DLD1 (cell line): ENCODE measurements around the gene CTCFL.

Experiments
- in situ Hi-C: cut with HindIII; loops from 2 replicates; pipeline ENCODE4 v1.10.0; 2017; ENCODE audit warnings: low sequenced_read_pairs

Gene CTCFL

GRCh38 chr20:57524511-57525176, at the start of gene CTCFL:
CTCFL (minus strand) TSS chr20:57525140; CDS start chr20:57524205, 935 bp downstream.
- in situ Hi-C loops, result loop anchor here (25.0 kb wide), 1 partner anchor 88 kb away; the partner anchor contains the start of gene ZBP1

- in situ Hi-C loops, result no loop called here
Measured at GRCh38 chr20:57573894-57574293, 49.0 kb upstream of the CTCFL start.

DNA sequence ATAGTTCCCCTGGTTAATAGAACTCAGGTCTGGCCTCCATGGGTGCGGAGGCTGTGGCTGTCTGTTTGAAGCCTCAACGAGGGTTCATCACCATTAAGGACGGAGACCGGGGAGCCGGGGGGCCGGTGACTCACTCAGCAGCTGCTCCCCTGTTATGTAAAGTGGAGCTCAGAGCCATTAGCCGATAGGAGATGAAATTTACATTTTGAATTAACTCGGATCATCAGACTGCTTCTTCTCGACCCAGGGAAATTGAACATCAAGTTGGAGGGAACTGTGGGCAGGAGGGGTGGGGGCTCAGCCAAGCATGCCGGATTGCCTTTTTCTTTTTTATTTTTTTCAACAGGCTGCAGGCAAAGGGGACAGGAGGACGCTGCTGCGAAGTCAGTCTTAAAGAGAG, 48.3 kb upstream of the CTCFL start:
- in situ Hi-C loops, result no loop called here

DNA sequence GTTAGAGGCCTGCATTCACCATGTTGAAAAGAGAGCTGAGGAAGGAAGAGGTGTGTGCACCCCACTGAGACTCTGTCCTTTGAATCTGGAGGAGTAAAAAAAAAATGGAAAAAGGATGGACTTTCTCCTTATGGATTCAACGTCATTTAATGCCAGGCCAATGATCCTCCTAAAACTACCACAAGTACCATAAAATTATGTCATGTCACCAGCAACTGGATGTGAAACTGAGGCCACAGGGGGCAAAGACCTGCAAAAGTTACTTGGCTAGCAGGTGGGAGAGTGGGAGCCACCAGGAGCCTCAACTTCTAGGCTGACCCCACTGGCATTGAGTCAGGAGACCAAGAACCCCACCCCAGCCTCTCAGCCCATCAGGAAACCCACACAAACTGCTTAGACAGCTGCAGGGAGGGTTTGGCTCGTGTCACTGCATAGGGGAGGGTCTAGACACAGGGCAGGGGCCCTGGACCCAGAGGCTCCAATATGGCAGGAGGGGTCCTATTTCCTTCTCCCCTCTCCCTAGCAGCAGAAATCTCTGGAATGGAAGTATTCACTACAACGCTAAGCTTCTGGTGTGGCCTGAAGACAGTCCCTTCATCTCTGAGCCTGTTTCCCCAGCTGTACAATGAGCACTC, 47.0 kb upstream of the CTCFL start:
- in situ Hi-C loops, result no loop called here

DNA sequence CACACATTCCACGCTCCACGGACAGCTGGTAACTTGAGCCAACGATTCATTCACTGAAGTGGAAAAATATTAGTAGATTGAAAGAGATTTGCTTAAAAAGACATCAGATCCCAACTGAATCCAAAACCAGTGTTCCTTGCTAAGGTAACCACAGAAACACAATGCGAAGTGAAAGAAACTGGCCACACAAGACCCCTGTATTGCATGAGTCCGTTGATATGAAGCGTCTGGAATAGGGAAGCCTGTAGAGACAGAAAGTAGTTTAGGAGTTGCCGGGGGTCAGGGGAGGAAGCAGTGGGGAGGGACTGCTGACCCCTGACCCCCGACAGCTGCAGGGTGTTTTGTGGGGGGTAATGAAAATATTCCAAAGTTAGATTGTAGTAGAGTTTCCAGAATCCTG, 46.0 kb upstream of the CTCFL start:
- in situ Hi-C loops, result no loop called here

DNA sequence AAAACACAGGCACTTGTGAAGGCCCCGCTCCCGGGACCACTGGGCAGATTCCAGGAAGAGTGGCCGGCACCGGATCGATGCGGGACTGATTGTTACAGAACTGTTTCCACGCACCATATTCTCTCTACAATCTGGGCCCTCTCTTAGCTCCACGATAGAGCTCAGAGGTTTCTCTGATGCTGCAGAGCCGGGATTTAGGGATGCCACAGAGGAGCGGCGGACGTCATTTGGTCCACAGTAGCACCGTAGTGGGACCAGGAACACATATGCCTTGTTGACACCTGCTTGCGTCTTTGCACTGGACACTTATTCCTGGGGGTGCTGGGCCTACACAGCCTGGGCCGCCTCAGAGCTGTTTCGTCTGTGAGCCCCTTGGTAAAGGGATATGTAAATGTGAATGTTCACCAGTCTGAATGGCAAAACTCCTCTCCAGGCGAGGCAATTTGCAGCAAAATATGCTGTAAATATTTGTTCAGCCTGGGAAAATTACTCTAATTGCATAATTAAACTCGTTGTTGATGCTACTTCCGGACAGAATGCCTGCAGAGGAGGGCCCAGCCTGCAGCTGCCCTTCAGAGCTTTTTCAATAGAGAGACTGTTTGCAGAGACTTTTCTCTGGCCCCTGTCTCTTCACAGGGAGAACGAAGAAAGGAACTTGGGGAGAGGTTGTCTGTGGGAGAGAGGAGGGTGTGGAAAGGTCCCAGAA, 45.4 kb upstream of the CTCFL start:
- in situ Hi-C loops, result no loop called here

DNA sequence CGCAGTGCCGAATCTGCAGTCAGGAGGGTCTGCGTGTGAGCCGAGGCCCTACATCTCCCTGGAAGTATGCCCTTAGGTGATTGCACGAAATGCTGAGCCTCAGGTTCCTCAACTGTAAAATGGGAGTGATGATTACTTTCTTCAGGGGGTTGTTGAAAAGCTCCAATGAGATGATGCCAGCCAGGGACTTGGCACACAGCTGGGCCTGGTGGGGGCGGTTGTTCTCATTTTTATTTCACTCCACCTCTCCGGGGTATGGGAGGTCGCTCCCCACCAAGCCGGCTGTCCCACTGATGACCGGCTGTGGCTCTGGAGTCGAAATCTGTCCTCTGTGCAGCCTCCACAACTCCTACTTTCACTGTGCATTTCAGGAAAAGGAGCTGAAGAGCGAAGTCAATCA, 44.0 kb upstream of the CTCFL start:
- in situ Hi-C loops, result no loop called here

DNA sequence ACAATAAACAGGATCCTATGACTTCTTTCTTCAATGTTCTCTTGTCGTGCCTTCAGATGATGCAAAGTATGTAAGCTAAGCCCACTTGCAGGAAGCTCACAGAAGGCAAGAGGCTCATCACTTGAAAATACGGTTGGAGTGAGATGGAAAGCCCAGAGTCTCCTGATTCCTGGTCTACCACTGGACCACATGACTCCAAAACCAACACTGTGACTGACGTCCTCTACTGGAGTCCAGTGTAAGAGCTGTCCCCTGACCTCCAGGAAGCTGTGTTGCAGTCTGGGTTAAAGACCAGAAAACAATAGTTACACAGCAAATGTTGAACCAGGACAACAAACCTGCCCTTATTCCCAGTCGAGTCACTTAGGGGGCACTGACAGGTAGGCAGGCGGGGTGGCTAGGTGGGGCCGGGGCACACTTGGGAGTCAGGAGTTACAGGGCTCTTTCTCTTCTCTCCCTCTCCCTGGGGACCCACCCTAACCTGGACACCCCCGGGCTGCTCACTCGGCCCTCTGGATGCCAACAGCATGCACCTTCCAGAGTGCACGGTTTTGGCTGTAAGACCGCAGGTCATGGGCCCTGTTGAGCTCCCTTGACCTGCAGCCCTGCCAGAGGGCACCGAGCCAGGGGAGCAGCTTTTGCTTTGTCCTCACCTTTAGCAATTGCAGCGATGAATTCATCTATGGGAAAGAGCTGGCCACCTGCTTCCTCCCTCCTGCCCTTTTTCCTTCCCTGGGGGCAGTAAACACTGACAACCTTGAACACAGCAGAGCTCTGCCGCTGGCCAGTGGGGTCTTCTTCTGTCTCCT, 43.4 kb upstream of the CTCFL start:
- in situ Hi-C loops, result no loop called here

DNA sequence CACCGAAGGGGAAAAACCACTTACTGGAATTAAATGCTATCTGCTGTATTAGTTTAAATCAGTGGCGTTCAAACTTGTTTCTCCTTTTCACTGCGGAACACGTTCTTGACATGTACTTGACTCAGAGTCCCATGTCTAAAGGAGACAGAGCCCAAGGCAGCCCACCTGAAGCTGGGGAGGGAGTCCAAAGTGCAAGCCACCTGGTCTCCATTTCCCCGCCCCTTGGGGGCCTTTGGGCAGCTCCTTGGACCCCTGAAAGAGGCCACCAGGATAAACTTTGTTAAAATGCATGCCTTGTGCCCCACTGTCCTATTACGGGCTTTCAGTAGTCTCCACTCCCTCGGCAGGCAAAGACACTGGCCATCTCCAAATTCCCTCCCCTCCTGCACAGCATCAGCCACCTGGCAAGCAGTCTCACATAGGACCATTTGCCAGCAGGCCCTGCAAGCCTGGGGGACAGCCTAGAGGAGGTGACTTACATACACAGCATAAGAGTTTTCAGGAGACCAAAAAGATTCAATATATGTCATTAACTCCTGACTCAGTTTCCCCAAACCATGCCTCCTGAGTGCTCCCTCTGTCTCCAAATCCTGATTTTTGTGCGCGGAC, 42.6 kb upstream of the CTCFL start:
- in situ Hi-C loops, result no loop called here

DNA sequence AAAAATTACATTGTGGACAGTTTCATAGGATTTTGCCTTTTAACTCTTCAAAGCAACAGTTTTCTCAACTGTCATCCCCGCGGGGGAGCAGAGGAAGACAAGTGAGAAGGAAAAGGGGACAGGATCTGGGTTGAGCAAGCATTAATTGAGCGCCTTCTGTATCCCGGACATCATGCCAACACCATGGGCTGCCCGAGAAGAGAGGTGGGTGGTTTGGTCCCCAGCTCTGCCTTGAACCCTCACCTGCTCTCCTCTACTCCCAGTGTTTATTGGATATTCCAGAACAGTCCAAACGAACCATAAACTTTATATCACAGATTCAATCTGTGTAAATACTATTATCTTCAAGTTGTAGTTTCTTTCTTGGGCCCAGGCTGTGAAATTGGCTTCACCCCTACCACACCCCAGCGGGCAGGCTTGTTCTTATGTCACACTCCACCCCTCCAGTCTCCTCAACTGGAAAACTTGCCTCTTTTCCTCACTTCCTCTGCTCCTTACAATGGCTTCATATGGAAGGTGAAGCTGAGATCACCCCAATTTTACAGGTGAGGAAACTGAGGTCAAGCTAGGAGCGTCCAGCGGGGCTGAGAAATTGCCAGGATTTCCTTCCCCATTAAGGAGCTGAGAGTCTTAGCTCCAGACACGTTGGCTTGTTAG, 42.0 kb upstream of the CTCFL start:
- in situ Hi-C loops, result no loop called here

GRCh38 chr20:57566399-57566798, 41.5 kb upstream of the CTCFL start:
- in situ Hi-C loops, result no loop called here

DNA sequence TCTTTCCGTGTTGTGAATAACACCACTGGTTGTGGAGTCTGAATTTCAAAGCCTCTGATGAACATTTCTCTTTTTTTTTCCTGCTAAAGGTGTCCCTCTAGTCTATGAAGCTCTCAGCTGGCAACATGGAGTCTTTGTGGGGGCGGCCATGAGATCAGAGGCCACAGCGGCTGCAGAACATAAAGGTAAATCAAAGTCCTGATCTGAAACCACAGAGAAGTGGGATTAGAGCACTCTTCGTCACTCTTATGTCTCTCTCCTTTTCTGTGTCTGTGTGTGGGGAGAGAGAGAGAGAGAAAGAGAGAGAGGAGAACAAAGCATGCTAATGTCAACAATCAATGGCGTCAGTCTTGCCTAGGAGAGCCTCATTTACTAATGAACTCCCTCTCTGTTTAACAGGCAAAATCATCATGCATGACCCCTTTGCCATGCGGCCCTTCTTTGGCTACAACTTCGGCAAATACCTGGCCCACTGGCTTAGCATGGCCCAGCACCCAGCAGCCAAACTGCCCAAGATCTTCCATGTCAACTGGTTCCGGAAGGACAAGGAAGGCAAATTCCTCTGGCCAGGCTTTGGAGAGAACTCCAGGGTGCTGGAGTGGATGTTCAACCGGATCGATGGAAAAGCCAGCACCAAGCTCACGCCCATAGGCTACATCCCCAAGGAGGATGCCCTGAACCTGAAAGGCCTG, 40.2 kb upstream of the CTCFL start:
- in situ Hi-C loops, result no loop called here

- in situ Hi-C loops, result no loop called here
Measured at GRCh38 chr20:57564180-57564802, 39.4 kb upstream of the CTCFL start.

- in situ Hi-C loops, result no loop called here
Measured at GRCh38 chr20:57563522-57563921, 38.6 kb upstream of the CTCFL start.

- in situ Hi-C loops, result no loop called here
Measured at GRCh38 chr20:57562541-57563465, 37.9 kb upstream of the CTCFL start.

- in situ Hi-C loops, result no loop called here
Measured at GRCh38 chr20:57561356-57562279, 36.7 kb upstream of the CTCFL start.
